NCI-H69 (cell line): ENCODE data around the gene SIRPA.

Source experiments
- DNase-seq: peaks from one replicate; lab custom pipeline; 2025; lab: John Stamatoyannopoulos, UW

Gene SIRPA

DNA sequence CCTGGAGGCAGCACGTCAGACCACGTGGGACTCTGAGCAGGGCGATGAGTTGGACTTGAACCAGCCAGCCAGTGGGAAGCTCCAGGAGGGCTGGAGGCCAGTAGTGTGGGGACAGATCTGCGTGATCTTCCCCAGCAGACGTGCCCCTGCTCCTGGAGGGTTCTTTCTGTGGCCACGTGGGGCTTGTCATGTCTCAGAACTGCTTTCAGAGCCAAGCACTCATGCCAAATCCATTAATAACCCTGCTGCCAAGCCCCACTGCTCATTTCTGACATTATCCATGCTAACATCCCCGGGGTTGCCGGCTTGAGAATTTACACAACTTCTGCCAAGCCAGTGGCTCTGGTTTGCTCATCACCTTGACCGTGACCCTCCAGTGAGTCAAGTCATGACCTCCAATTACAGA is 38.3 kb downstream of the SIRPA start:
- no peak for DNase-seq

DNA sequence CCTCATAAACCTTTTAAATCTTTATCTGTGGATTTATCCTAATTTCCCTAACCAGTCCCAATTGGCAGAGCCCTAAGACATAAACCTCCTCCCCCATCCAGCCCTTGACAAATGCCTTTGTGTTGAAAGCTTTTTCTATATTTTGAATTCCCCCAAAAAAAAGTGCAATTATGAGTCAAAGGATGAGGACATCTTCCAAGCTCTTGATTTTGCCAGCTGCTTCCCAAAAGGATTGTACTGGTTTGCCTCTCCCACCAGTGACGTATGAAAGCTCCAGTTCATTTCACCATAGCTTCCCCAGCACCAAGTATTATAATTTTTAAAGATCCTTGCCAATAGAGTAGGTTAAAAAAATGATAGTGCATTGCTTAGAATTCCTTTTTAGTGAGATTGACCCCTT is 38.9 kb downstream of the SIRPA start:
- DNase-seq = no peak

DNA sequence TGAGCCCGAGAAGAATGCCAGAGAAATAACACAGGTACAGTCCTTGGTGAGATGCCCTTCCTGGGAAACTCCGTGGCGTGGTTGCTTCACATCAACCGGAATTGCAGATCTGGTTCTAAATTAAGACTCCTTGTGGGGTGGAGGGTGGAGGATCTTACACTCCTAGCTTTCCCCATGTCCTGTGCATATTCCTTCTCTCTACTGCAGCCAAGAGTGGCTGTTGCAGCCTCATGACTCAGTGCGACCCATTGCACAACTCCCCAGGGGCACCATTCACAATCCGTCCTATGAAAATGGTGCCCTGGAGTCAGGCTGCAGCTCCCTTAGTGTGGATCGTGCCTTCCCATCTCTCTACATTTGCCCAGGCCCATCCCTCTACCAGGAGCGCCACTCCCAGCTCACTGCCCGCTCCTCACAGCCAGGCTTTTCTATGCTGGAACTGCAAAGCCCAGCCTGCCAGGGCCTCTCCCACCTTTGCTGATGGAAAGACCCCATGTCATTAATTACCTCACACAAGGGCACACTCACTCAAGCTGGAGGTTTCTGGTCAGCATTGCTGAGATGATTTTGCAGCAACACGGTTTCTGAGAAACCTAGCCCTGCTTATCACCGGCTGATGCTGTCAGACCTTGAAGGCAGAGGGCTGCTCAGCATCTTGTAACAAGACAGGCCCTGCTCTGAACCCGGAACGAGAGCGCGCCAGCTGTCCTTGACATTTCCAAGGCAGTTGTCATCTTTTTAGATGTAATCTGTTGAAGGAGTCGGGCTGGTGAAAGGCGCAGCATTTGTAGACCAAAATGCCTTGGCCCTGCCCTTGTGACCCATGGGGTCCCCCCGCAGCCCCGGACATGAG is 39.7 kb downstream of the SIRPA start:
- DNase-seq = no peak

DNA sequence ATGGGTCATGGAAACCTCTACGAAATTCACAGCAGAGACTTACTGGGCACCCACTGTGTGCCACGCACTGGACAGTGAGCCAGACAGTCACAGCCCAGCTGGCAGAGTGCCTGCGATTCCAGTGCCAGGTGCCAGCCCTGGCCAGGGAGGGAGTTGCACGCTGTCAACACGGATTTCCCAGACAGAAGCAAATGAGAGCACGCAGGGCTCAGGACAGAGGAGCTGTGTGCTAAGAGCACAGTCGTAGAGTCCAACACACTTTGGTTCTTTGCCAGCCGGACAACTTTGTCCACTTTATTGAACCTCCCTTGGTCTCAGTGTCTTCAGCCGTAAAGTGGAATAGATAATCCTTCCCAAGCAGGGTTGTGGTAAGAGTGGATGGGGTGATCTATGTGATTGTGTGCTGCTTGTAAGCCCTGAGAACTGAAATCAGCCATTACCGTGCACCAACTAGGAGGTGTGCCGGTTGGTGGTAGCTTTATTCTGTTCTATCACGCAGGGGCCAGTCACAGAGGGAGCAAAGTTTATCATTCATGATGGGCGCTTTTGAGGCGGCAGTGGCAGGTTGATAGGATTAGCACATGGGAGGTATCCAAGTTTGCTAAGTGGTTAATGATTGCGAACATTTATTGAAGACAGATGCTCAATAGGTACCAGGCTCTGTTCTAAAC is 40.6 kb downstream of the SIRPA start:
- DNase-seq = peak; percentile 36

DNA sequence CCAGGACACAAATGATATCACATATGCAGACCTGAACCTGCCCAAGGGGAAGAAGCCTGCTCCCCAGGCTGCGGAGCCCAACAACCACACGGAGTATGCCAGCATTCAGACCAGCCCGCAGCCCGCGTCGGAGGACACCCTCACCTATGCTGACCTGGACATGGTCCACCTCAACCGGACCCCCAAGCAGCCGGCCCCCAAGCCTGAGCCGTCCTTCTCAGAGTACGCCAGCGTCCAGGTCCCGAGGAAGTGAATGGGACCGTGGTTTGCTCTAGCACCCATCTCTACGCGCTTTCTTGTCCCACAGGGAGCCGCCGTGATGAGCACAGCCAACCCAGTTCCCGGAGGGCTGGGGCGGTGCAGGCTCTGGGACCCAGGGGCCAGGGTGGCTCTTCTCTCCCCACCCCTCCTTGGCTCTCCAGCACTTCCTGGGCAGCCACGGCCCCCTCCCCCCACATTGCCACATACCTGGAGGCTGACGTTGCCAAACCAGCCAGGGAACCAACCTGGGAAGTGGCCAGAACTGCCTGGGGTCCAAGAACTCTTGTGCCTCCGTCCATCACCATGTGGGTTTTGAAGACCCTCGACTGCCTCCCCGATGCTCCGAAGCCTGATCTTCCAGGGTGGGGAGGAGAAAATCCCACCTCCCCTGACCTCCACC is 42.2 kb downstream of the SIRPA start:
- DNase-seq = no peak

DNA sequence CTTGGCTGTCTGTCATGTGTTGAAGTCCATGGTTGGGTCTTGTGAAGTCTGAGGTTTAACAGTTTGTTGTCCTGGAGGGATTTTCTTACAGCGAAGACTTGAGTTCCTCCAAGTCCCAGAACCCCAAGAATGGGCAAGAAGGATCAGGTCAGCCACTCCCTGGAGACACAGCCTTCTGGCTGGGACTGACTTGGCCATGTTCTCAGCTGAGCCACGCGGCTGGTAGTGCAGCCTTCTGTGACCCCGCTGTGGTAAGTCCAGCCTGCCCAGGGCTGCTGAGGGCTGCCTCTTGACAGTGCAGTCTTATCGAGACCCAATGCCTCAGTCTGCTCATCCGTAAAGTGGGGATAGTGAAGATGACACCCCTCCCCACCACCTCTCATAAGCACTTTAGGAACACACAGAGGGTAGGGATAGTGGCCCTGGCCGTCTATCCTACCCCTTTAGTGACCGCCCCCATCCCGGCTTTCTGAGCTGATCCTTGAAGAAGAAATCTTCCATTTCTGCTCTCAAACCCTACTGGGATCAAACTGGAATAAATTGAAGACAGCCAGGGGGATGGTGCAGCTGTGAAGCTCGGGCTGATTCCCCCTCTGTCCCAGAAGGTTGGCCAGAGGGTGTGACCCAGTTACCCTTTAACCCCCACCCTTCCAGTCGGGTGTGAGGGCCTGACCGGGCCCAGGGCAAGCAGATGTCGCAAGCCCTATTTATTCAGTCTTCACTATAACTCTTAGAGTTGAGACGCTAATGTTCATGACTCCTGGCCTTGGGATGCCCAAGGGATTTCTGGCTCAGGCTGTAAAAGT is 43.5 kb downstream of the SIRPA start:
- no peak for DNase-seq

DNA sequence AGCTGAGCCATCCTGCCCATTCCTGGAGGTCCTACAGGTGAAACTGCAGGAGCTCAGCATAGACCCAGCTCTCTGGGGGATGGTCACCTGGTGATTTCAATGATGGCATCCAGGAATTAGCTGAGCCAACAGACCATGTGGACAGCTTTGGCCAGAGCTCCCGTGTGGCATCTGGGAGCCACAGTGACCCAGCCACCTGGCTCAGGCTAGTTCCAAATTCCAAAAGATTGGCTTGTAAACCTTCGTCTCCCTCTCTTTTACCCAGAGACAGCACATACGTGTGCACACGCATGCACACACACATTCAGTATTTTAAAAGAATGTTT is 44.0 kb downstream of the SIRPA start:
- DNase-seq = no peak

DNA sequence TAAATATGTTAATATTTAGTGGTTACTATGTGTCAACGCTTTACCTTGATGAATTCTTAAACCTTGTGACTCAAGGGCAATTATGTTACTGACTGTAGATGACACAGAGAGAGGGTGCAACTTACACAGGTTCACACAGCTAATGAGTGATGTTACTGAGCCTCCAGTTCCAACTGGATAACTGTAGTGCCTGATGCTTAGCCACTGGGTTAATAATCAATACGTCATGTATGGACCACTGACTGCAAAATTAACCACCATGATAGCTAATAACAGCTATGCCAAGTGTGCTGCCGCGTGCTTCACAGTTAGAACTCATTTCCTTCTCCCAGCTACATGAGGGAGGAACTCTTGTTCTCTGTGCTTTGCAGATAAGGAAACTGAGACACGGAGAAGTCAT is 45.4 kb downstream of the SIRPA start:
- DNase-seq = no peak

DNA sequence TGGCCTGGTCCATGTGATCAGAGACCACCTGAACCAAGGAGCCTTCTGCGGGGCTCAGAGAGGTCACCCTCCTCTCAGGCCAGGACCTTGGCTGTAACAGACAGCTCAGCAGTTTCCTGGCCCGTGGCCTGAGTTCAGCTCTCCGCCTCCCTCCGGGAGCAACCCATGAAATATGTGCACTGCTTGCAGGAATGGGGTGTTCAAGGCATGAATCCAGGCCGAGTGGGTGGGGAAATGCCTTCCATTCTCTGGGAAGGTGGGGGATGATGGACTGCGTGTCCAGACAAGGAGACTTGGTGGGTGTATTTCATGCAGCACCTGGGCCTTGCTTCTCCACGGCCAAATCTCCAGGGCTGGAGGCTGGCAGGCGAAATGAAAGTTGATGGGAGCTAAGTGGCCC is 46.0 kb downstream of the SIRPA start:
- DNase-seq = no peak

DNA sequence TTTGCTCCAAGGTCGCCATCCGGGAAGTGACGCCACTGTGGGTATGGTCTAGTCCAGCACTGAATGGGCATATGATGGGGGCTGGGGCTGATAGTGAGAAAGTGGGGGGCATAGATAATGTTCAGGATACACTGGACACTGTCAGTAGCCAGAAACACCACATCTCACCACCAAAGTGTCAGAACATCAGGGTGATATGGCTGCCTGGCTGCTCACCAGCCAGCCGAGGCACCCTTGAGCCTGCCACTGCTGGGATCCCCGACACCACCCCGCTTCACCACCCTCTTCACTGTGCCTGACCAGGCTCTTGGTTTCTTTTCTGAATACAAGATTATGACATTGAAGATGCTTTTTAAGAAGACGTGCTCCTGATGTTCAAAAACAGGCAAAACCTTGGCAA is 46.9 kb downstream of the SIRPA start:
- no peak for DNase-seq

DNA sequence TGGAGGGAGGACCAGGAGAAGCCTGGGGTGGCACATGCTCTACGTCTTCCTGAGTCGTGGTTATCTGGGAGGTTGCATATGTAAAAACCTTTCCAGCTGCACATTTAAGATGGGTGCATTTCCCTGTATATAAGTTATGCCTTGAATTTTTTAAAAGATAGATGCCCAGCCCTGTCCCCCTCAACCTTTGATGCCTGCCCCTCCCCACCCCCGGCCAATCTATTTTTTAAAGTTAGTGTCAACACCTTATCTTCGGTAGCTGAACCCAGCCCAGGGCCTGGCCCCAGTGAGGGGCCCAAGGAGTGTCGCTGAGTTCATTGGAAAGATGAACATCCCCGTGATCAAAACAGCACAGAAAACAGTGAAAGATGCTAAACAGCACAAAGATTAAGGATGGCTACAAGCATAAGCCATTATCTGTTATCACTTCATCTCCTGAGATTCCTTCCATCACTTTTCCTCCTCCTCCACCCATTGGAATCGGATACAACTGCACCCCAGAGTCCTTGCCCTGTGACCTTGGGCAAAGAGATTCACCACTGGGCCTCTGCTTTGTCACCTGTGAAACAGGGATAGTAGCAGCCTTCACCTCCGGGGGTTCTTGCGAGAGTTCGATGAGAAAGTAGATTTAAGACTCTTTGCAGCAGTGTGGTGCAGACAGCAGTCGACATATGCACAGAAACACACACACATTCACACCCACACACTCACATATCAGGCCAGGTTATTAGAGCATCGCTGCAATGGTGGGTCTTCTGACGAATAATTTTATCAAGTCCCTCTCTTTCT is 47.5 kb downstream of the SIRPA start:
- no peak for DNase-seq

DNA sequence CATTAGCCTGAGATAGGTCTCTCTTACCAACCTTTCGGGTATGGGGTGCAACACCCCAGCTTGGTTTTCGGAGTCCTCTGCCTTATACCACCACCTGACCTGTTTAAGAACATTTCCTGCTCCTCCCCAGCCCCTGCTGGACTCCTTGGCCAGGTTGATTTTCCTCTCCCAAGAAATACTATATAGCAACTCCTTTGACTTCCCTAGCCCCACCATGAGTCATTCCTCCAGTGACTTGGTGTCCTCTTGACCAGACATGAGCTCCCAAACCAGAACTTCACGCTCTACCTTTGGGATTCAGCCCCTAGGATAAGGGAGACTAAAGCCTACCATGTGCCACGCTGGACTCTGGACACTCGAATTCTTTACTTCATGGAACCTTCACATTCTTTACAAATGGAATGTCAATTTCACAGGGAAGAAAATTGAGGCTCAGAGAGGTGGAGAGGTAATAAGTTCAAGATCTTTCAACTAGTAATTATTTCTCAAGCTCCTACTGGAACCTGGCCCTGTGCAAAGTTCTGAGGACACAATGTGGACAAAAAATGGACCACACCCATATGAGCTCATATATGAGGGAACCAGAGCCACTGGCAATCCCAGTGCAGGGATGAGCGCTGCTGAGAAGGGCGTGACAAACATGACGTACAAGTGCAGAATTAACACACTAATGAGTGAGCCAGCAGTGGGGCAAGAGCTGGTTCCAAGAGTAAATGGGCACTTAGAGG is 48.2 kb downstream of the SIRPA start:
- DNase-seq = peak; percentile 67

DNA sequence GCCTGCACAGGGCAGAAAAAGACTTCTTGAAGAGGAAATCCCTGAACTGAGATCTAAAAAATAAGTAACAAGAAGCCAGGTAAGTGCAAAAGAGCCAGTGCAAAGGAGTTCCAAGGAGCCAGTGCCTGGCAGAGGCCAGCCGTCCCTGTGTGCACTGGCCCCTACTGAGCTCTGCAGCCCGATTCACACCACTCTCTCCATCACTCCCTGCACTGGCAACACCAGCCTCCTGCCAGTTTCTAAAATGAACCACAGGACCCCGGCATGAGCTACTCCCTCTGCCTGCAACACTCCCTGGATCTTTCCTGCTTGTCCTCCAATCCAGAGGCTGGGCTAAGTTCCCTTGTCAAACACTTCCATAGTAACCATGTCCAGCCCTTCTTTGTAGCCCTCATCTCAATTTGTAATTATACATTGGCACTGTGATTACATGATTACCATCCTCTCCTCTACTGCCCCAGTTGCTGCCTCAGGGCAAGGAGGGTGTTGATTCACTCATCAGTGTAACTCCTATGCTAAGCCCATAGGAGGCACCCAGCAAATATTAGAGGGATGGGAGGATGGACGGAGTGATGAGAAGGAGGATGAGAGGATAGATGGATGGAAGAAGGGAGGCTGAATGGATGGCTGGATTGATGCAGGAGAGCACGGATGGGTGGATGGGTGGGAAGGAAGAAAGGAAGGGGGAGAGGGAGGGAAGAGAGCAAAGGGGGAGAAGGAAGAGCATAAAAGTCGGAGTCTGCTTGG is 49.3 kb downstream of the SIRPA start:
- DNase-seq = peak; percentile 98

DNA sequence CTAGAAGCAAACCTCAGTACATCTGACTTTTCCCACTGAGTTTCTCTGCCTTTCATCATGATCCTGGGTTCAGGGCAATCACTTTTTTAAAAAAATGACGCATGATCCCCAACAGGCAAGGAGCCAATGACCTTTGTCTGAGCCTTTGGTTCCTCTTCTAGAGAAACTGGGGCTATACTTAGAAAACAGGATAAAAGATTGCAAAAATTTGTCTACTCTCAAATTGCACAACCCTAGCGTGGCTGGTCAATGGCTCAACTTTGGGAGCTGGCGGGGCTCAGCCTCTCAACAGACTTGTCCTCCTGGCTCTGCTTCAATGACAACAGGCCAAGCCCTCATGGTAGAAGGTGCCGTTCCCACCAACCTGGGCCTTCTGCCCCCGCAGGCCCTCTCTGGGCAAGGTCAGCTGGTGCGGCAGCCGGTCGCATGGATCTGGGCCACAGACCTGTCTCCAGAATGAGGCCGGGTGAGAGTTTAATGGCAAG is 50.0 kb downstream of the SIRPA start:
- DNase-seq = no peak

DNA sequence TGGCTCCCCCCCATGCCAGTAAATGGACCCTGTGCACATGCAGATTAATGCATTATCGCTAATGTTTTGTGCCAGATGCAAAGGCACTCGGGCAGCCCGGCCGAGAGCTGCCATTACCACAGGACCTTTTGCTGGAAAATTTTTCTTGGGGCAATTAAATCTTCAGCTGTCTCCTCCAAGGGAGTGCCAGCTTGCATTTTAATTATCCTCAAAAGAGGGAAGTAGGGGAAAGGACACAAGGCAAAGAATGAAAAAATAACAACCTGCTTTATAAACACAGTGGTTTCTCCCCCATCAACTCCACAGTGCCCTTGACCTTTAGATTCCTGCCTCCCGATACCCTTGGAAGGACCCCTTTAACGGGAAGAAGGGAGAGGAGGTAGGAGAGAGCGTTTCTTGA is 50.5 kb downstream of the SIRPA start:
- DNase-seq = no peak

DNA sequence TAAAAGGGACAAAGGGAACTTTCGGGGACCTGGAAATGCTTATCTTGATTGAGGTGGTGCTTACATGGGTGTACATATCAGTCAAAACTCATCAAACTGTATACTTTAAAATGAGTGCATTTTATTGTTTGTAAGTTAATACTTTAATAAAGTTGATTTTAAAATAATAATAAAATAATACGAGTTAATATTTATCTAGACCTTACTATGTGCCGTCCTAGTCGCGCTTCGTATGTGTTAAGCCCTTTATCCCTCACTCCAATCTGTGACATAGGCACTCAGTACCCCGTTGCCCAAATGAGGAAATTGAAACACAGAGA is 51.2 kb downstream of the SIRPA start:
- DNase-seq = no peak

DNA sequence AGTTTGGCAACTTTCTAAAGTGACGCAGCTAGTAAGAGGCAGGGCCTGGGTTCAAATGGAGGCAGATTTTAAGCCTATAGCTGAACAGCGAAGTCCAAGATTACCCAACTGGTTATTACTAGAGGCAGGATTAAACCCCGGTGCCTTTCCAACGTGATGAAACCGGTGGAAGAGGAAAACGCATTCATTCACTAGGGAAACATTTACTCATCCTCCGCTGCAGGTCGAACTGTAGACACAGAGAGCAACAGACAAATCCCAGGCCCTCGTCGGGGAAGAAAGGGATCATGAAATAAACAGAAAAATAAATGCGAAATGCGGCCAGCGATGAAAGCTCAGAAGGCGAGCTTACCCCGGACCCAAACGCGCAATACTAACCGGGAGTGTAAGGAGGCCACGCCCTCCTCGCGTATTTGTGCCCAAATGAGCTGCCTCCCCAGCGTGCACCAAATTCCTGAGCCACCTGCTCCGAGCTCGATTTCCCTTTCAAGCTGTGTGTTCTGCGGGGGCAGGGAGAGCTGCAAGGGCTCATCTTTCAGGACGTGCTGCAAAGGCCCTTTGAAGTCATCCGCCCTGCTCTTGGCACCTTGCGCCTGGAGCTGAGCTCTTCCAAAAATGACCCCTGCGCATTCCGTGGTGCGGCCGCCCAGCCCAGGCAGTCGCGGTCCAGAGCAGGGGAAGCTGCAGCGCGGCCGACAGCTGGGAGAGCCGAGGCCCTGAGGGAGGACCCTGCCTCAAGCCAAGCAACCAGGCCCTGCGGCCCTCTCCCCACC is 51.7 kb downstream of the SIRPA start:
- peak; percentile 88 for DNase-seq

DNA sequence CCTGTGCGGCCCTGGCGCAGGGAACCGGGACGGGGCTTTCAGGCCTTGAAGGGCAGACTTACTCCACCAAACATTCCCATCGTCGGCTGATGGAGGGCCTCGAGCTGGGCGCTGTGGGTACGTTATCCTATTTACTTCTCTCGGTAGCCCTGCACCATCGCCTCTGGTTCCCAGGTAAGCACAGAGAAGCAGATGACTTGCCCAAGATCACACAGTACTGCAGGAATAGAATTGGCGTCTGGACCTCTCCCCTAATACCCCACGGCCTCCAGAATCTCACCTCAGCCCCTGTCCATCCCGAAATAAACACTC is 52.3 kb downstream of the SIRPA start:
- DNase-seq = no peak

DNA sequence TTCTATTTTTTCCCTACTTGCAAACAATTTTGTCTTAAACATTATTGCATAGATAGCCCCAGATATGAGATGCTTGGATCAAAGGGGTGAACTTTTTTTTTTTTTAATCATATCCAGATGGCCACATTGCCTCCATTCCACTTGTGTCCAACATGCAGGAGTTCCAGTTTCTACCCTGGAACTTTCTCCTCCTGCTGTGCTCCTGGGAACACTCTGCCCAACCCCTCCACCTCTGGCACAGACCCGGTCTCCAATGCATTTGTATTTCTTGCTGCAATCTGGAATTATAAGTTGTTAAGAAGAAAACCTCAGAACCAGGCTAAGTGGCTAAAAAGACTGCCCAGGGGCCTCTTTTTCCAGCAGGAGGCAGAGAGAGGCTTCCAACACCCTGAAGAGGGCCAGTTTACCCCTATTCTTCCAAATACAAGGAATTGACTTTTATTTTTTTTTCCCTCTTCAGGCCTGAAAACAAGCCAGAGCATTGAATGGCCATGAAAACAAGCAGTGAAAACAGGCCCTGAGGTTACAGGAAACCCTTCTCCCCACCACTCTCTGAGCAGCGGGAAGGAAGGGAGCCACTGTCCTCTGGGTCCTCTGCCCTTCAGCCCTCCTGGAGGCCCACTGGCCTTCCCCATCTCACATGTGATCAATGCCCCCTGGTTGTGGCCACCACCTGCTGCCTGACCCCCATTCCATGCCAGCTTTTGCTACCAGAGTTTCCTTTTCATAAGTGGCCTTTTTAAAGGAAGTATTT is 54.3 kb downstream of the SIRPA start:
- peak; percentile 27 for DNase-seq
